Hepatocyte (in vitro differentiated cells): Measurements from ENCODE around the gene TRAF3IP1. TPM values are rescaled to one million over a fixed set of nuclear protein-coding genes. Genes with fewer than 3 reads are reported as not detected.

ENCODE experiments used
- DNase-seq: peaks from one replicate; pipeline ENCODE4 v3.0.0-alpha.2; 2016; ENCODE audit warnings: low spot score
- H2AFZ ChIP-seq: fragments of 200-600 bp; sonication (generic); 2 replicates; pipeline ENCODE4 v1.6.0; 2016; ENCODE audit warnings: antibody characterized with exemption, mild to moderate bottlenecking
- H3K27ac ChIP-seq: fragments of 200-600 bp; sonication (generic); 2 replicates; pipeline ENCODE4 v1.5.1; 2016; ENCODE audit warnings: mild to moderate bottlenecking
- H3K27me3 ChIP-seq: fragments of 200-600 bp; sonication (generic); 2 replicates; pipeline ENCODE4 v1.6.1; 2016
- H3K36me3 ChIP-seq: fragments of 200-600 bp; sonication (generic); replicated peaks from 2 replicates; pipeline ENCODE4 v1.5.1; 2016; ENCODE audit warnings: low read depth; ENCODE audit not compliant: insufficient read depth
- H3K4me1 ChIP-seq: fragments of 200-600 bp; sonication (generic); 2 replicates; pipeline ENCODE4 v1.5.1; 2016; ENCODE audit warnings: mild to moderate bottlenecking, moderate library complexity; ENCODE audit not compliant: insufficient read depth
- H3K4me2 ChIP-seq: fragments of 200-600 bp; sonication (generic); 2 replicates; pipeline ENCODE4 v1.6.0; 2016
- H3K4me3 ChIP-seq: fragments of 200-600 bp; sonication (generic); 2 replicates; pipeline ENCODE4 v1.5.1; 2016; ENCODE audit warnings: mild to moderate bottlenecking
- H3K79me2 ChIP-seq: fragments of 200-600 bp; sonication (generic); 2 replicates; pipeline ENCODE4 v1.6.0; 2017; ENCODE audit warnings: mild to moderate bottlenecking
- H3K9me2 ChIP-seq: fragments of 200-600 bp; sonication (generic); replicated peaks from 2 replicates; pipeline ENCODE4 v1.6.0; 2017; ENCODE audit warnings: mild to moderate bottlenecking; ENCODE audit not compliant: insufficient read depth
- H3K9me3 ChIP-seq: fragments of 200-600 bp; sonication (generic); 2 replicates; pipeline ENCODE4 v1.5.1; 2016; ENCODE audit warnings: low read depth, mild to moderate bottlenecking
- H4K20me1 ChIP-seq: fragments of 200-600 bp; sonication (generic); 2 replicates; pipeline ENCODE4 v1.6.0; 2016; ENCODE audit warnings: mild to moderate bottlenecking; ENCODE audit not compliant: insufficient read depth, poor library complexity, severe bottlenecking
- CTCF ChIP-seq: fragments of 200-600 bp; sonication (generic); IDR thresholded peaks from 2 replicates; pipeline ENCODE4 v1.5.1; 2016; ENCODE audit warnings: antibody characterized with exemption, mild to moderate bottlenecking; ENCODE audit not compliant: poor library complexity
- EZH2 ChIP-seq: fragments of 200-600 bp; sonication (generic); IDR thresholded peaks from 2 replicates; pipeline ENCODE4 v1.6.1; 2016; ENCODE audit warnings: antibody characterized with exemption, mild to moderate bottlenecking, borderline replicate concordance
- EZH2phosphoT487 ChIP-seq: fragments of 200-600 bp; sonication (generic); IDR thresholded peaks from one replicate; pipeline ENCODE4 v1.6.1; 2018; ENCODE audit warnings: antibody characterized with exemption, mild to moderate bottlenecking, low read depth, moderate library complexity; ENCODE audit not compliant: unreplicated experiment, severe bottlenecking
- WGBS: methylation state at CpG from one replicate; pipeline ENCODE4 v1.1.6; 2016; ENCODE audit warnings: low lambda C conversion rate; ENCODE audit errors: missing lambda C conversion rate; 5-methylcytosine and 5-hydroxymethylcytosine counted together
- polyA plus RNA-seq: library from polyadenylated mRNA; unstranded; fragments of >200 nt; fragmentation: Nextera tagmentation; extraction: Ambion mirVana; gene quantifications from 2 replicates; pipeline ENCODE4 v1.2.1, GENCODE V29; 2016
- total RNA-seq: library from RNA; depleted of rRNA; stranded (reverse); fragments of >200 nt; gene quantifications from 2 replicates; pipeline ENCODE4 v1.2.3, GENCODE V29; 2014

The TRAF3IP1 gene
- total and polyA plus RNA-seq, 2 experiments from 2014 or later = 9.0 to 9.1 TPM

- no peaks in the 10 kb centered on the region for H3K27me3 ChIP-seq
- DNase-seq = no peak
- peaks cover 90% of the 10 kb centered on the region for H3K79me2 ChIP-seq
- H3K4me2 ChIP-seq = no peak overlapping the region
- no peak overlapping the region for H3K27ac ChIP-seq
- H3K9me2 ChIP-seq = no peaks in the 10 kb centered on the region
- peaks cover 17% of the 10 kb centered on the region for H4K20me1 ChIP-seq
- H3K4me3 ChIP-seq = no peak overlapping the region
- no peaks in the 10 kb centered on the region for H3K36me3 ChIP-seq
- H3K9me3 ChIP-seq = no peaks in the 10 kb centered on the region
- no peak overlapping the region for H2AFZ ChIP-seq
- WGBS = 97% methylated on average over 13 of the region's 13 CpGs
- H3K4me1 ChIP-seq = no peaks in the 10 kb centered on the region
- no peak for TF ChIP-seq EZH2
- no peak for TF ChIP-seq EZH2phosphoT487
- no peak for TF ChIP-seq CTCF
Observed at GRCh38 chr2:238433941-238434845, 113.9 kb downstream of the TRAF3IP1 start.

- Histone ChIP-seq H3K9me2 (no peaks in the 10 kb centered on the region), H3K4me3 (no peak overlapping the region), H3K27me3 (no peaks in the 10 kb centered on the region), H2AFZ (no peak overlapping the region), H3K27ac (no peak overlapping the region), H3K36me3 (no peaks in the 10 kb centered on the region), H3K4me2 (no peak overlapping the region), H4K20me1 (peaks cover 26% of the 10 kb centered on the region), H3K79me2 (peaks cover 90% of the 10 kb centered on the region), H3K4me1 (no peaks in the 10 kb centered on the region), H3K9me3 (no peaks in the 10 kb centered on the region)
- TF ChIP-seq EZH2 = no peak
- TF ChIP-seq CTCF = no peak
- TF ChIP-seq EZH2phosphoT487 = no peak
- DNase-seq = no peak
- 92% methylated on average over 24 of the region's 24 CpGs for WGBS
Observed at GRCh38 chr2:238434846-238435751, 114.8 kb downstream of the TRAF3IP1 start.

GRCh38 chr2:238435752-238436096 lies 115.4 kb downstream of the TRAF3IP1 start:
- Histone ChIP-seq H3K27ac (no peak overlapping the region), H3K9me2 (no peaks in the 10 kb centered on the region), H3K4me2 (no peak overlapping the region), H3K79me2 (peaks cover 90% of the 10 kb centered on the region), H3K36me3 (no peaks in the 10 kb centered on the region), H2AFZ (no peak overlapping the region), H4K20me1 (peaks cover 24% of the 10 kb centered on the region), H3K4me3 (no peak overlapping the region), H3K9me3 (no peaks in the 10 kb centered on the region), H3K27me3 (no peaks in the 10 kb centered on the region), H3K4me1 (no peaks in the 10 kb centered on the region)
- WGBS = 94% methylated on average over 20 of the region's 20 CpGs
- no peak for DNase-seq
- no peak for TF ChIP-seq CTCF
- no peak for TF ChIP-seq EZH2
- TF ChIP-seq EZH2phosphoT487 = no peak
